Measurements from ENCODE around the gene PRAC1. TPM values are rescaled to one million over a fixed set of nuclear protein-coding genes. Genes with fewer than 3 reads are reported as not detected.

Gene PRAC1
- polyA plus RNA-seq, 1 of the 3 experiments (the other 2 are of a cell fraction): not detected

DNA sequence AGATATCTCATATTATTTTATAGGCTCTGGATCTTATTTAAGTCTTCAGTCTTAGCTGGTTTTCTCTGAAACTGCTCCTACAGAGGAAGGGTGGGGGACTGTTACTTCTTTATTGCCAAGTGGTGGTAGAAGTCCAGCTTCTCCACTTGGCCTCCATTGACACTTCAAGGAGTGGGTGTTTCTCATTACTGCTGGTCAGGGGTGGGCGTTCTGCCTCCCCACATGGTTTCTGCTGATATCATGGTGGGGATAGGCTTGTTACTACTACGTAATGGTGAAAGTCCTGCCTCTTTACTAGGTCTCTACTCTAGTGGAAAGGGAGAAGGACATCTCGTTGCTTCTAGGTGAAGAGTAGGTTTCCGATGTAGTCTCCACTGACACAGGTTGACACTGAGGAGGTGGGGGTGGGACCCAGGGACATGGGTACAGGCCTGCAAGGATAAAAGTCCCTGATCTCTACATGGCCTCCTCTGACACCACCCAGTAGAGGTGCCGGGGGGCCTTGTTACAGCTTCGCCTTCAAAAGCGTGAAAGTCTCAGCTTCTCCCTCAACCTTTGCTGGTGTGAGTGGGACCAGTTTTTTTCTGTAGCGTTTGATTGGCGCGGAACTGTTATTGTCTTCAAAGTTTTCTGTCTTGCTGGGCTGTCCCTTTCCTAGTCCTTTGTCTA is 20.3 kb downstream of the PRAC1 start:
- Histone ChIP-seq H3K4me1 (ENCODE audit: control insufficient read depth in 1 of 2, insufficient read depth in 2 of 2, low read depth in 1 of 2, low read length in 1 of 2) (no peaks in the 10 kb centered on the region), H3K27me3 (ENCODE audit: insufficient read depth) (peaks cover 94% of the 10 kb centered on the region), H3K9me3 (no peaks in the 10 kb centered on the region), H3F3A (replicated peaks; ENCODE audit: insufficient read depth) (no peaks in the 10 kb centered on the region), H3K4me2 (no peak overlapping the region), H3K9ac (no peak overlapping the region), H3K4me3 (ENCODE audit: low read depth in 2 of 2, low read length in 1 of 2) (no peak overlapping the region), H2AFZ (ENCODE audit: low read depth) (no peak overlapping the region), H3K9me2 (no peaks in the 10 kb centered on the region), H3K27ac (ENCODE audit: low read depth in 2 of 2, low read length in 1 of 2) (no peak overlapping the region), H4K20me1 (ENCODE audit: insufficient read depth) (no peaks in the 10 kb centered on the region), H3K79me2 (ENCODE audit: insufficient read depth) (no peaks in the 10 kb centered on the region), H3K36me3 (replicated peaks in 1 of 2; ENCODE audit: control insufficient read depth in 1 of 2, insufficient read depth in 2 of 2, low read length in 1 of 2) (no peaks in the 10 kb centered on the region)
- whole genome bisulfite sequencing (ENCODE audit: low lambda C conversion rate): 15% methylated on average over 10 of the region's 10 CpGs
- DNase-seq: no peak
- CTCF ChIA-PET: interaction anchor here (0.9 to 1.4 kb wide), 5 partner anchors 22 to 182 kb away, joined by 3 to 4 read pairs (median 3); no protein-coding TSS in a partner anchor
- TF ChIP-seq, protein P1, sequence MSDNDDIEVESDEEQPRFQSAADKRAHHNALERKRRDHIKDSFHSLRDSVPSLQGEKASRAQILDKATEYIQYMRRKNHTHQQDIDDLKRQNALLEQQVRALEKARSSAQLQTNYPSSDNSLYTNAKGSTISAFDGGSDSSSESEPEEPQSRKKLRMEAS (IDR thresholded peaks at IDR 0.05; ENCODE audit: low read depth): no peak
- TF ChIP-seq GABPA (IDR thresholded peaks at IDR 0.05; ENCODE audit: low read depth) (no peak), ELF1 (IDR thresholded peaks at IDR 0.05) (no peak), JUND (IDR thresholded peaks at IDR 0.05) (no peak), TAF1 (IDR thresholded peaks at IDR 0.05; ENCODE audit: borderline replicate concordance, low read depth, low read length) (no peak), YY1 (IDR thresholded peaks at IDR 0.05; ENCODE audit: low read depth) (no peak), RCOR1 (IDR thresholded peaks at IDR 0.05; ENCODE audit: low read length) (no peak), NRF1 (IDR thresholded peaks at IDR 0.05; ENCODE audit: low read depth, low read length) (no peak)
- TF ChIP-seq, protein P2, sequence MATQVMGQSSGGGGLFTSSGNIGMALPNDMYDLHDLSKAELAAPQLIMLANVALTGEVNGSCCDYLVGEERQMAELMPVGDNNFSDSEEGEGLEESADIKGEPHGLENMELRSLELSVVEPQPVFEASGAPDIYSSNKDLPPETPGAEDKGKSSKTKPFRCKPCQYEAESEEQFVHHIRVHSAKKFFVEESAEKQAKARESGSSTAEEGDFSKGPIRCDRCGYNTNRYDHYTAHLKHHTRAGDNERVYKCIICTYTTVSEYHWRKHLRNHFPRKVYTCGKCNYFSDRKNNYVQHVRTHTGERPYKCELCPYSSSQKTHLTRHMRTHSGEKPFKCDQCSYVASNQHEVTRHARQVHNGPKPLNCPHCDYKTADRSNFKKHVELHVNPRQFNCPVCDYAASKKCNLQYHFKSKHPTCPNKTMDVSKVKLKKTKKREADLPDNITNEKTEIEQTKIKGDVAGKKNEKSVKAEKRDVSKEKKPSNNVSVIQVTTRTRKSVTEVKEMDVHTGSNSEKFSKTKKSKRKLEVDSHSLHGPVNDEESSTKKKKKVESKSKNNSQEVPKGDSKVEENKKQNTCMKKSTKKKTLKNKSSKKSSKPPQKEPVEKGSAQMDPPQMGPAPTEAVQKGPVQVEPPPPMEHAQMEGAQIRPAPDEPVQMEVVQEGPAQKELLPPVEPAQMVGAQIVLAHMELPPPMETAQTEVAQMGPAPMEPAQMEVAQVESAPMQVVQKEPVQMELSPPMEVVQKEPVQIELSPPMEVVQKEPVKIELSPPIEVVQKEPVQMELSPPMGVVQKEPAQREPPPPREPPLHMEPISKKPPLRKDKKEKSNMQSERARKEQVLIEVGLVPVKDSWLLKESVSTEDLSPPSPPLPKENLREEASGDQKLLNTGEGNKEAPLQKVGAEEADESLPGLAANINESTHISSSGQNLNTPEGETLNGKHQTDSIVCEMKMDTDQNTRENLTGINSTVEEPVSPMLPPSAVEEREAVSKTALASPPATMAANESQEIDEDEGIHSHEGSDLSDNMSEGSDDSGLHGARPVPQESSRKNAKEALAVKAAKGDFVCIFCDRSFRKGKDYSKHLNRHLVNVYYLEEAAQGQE (IDR thresholded peaks at IDR 0.05; ENCODE audit: low read depth, low read length): no peak
- TF ChIP-seq, protein P3, sequence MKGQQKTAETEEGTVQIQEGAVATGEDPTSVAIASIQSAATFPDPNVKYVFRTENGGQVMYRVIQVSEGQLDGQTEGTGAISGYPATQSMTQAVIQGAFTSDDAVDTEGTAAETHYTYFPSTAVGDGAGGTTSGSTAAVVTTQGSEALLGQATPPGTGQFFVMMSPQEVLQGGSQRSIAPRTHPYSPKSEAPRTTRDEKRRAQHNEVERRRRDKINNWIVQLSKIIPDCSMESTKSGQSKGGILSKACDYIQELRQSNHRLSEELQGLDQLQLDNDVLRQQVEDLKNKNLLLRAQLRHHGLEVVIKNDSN (IDR thresholded peaks at IDR 0.05; ENCODE audit: borderline replicate concordance, low read depth): no peak
- TF ChIP-seq, protein P4, sequence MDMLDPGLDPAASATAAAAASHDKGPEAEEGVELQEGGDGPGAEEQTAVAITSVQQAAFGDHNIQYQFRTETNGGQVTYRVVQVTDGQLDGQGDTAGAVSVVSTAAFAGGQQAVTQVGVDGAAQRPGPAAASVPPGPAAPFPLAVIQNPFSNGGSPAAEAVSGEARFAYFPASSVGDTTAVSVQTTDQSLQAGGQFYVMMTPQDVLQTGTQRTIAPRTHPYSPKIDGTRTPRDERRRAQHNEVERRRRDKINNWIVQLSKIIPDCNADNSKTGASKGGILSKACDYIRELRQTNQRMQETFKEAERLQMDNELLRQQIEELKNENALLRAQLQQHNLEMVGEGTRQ (IDR thresholded peaks at IDR 0.05; ENCODE audit: borderline replicate concordance, low read depth, low read length): no peak
- POLR2A ChIA-PET: no interaction called here

All from SK-N-SH (cell line).